ENCODE results near the gene CFD. TPM values are rescaled to one million over a fixed set of nuclear protein-coding genes. Genes with fewer than 3 reads are reported as not detected.

CFD gene
- polyA plus RNA-seq = 0.34 and 0.60 TPM in 2 replicates

GRCh38 chr19:858868-859843, at the start of gene CFD:
CFD (plus strand) TSS chr19:859664; CDS start chr19:859690, 26 bp downstream.

DNA sequence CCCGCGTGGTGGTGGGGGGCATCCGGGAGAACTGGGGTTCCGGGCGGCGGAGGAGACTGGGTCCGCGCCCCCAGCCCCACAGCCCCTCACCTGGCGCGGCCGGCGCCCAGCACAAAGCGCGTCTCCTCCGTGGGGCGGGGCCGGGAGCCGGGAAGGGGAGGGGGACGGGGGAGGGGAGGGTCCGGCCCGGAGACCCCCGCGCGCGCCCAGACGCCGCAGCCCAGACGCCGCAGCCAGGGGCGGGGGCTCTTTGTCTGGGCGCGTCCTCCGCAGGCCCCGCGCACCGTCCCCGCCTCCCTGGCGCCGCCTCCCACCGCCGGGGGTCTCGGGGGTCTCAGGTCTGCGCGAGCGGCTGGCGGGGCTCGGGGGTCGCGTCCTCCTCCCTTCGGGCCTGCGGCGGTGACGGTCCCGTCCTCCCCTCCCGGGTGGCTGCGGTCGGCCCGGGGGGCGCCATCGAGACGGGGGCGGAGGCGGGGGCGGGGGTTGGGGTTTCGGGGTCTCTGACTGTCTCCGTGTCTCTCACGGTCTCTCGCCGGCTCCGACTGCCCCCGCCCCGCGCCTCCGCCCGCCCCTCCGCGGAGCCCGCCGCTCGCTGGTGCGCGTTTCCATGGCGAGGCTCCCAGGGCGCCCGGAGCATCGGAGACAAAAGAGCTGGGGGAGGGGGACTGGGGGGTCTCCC, 37.5 kb upstream of the CFD start, which contains the start of gene PLPPR3:
Gene PLPPR3, minus strand, starts transcription at position 131 of the 679 bp plus-strand sequence. CDS start 396 bp downstream, outside the sequence.

DNA sequence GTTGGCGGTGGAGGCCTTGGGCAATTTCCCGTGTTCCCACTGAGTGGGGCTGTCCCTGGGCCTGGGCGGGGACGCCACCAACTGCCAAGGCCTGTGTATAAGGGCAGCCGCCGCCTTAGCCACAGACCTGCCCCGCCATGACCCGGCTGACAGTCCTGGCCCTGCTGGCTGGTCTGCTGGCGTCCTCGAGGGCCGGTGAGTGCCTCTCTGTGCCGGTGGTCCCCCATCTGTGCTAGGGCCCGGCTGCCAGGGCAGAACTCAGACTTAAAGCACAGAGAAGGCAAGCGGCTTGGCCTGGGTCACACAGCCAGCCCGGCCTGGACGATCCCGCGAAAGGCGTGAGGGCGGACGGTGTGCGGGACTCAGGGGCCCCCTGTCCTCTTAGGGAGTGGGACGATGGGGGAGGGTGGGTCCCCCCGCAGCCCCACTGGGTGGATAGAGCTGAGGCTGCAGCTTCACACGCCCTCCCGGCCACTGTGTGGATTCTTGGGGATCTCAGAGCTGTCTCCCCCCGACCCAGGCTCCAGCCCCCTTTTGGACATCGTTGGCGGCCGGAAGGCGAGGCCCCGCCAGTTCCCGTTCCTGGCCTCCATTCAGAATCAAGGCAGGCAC, 31.6 kb upstream of the CFD start, which contains the start of gene AZU1:
Gene AZU1, plus strand, starts transcription at position 128 of the 612 bp plus-strand sequence. Its CDS starts 10 bp downstream, at position 138.

GRCh38 chr19:840519-841206, 18.8 kb upstream of the CFD start, which contains the start of gene PRTN3:
PRTN3 (plus strand) TSS chr19:840999; CDS start chr19:841009, 10 bp downstream.

DNA sequence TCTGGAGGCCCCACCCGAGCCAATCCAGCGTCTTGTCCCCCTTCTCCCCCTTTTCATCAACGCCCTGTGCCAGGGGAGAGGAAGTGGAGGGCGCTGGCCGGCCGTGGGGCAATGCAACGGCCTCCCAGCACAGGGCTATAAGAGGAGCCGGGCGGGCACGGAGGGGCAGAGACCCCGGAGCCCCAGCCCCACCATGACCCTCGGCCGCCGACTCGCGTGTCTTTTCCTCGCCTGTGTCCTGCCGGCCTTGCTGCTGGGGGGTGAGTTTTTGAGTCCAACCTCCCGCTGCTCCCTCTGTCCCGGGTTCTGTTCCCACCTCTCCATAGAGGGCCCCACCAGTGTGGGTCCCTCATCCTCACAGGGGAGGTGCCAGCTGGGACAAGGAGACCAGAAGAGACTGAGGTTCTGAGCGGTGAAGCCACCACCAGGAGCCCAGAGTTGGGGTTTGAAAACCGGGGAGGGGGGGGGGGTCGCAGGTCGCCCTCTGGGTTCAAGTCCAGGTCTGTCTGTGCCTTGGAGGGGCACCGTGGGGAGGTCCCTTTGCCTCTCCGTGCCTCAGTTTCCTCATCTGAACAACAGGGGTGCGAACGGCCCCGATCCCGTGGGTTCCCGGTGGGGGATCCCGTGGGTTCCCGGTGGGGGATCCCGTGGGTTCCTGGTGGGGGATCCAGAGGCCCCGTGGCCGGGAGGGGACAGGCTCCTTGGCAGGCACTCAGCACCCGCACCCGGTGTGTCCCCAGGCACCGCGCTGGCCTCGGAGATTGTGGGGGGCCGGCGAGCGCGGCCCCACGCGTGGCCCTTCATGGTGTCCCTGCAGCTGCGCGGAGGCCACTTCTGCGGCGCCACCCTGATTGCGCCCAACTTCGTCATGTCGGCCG, 7.1 kb upstream of the CFD start, which contains the start of gene ELANE:
Gene ELANE, plus strand, starts transcription at position 168 of the 878 bp plus-strand sequence. Its CDS starts 26 bp downstream, at position 194.

GRCh38 chr19:892894-893689, 33.6 kb downstream of the CFD start, which contains the start of the genes MED16 and RNU6-9:
MED16 (minus strand) TSS chr19:893187; CDS start chr19:891131, 2,056 bp downstream.
RNU6-9 (plus strand) TSS chr19:893484.

Other genes starting within 250 kb of the CFD start
- gene POLRMT, start 226.1 kb upstream of the CFD start, polyA plus RNA-seq = 29.3 and 57.2 TPM in 2 replicates
- 0.26 TPM in 1 of 2 replicates, not detected in the other for gene FGF22, start 219.8 kb upstream of the CFD start, polyA plus RNA-seq
- 1.0 and 2.2 TPM in 2 replicates for gene RNF126, start 196.4 kb upstream of the CFD start, polyA plus RNA-seq
- gene FSTL3, start 183.3 kb upstream of the CFD start, polyA plus RNA-seq = 1.2 TPM in 1 of 2 replicates, not detected in the other
- gene PRSS57, start 164.2 kb upstream of the CFD start, polyA plus RNA-seq = not detected in 2 replicates
- 0.28 and 0.99 TPM in 2 replicates for gene PALM, start 150.7 kb upstream of the CFD start, polyA plus RNA-seq
- not detected in 2 replicates for gene MISP, start 108.6 kb upstream of the CFD start, polyA plus RNA-seq
- gene PTBP1, start 62.2 kb upstream of the CFD start, polyA plus RNA-seq = 0.62 and 0.71 TPM in 2 replicates
- gene PLPPR3, start 37.7 kb upstream of the CFD start, polyA plus RNA-seq = 1.2 TPM in 1 of 2 replicates, not detected in the other
- gene AZU1, start 31.8 kb upstream of the CFD start, polyA plus RNA-seq = not detected in 2 replicates
- gene PRTN3, start 18.7 kb upstream of the CFD start, polyA plus RNA-seq = not detected in 2 replicates
- gene ELANE, start 7.4 kb upstream of the CFD start, polyA plus RNA-seq = not detected in 2 replicates
- 3.6 and 15.3 TPM in 2 replicates for gene MED16, start 33.5 kb downstream of the CFD start, polyA plus RNA-seq
- gene RNU6-9, start 33.8 kb downstream of the CFD start, polyA plus RNA-seq = not detected in 2 replicates
- gene R3HDM4, start 53.6 kb downstream of the CFD start, polyA plus RNA-seq = 0.92 and 2.0 TPM in 2 replicates
- not detected in 2 replicates for gene KISS1R, start 57.7 kb downstream of the CFD start, polyA plus RNA-seq
- gene ARID3A, start 66.4 kb downstream of the CFD start, polyA plus RNA-seq = 0.07 and 0.27 TPM in 2 replicates
- 6.9 and 7.9 TPM in 2 replicates for gene WDR18, start 124.7 kb downstream of the CFD start, polyA plus RNA-seq
- gene GRIN3B, start 140.8 kb downstream of the CFD start, polyA plus RNA-seq = not detected in 2 replicates
- gene TMEM259, start 161.5 kb downstream of the CFD start, polyA plus RNA-seq = 2.3 and 6.2 TPM in 2 replicates
- not detected in 2 replicates for gene RNU6-2, start 161.9 kb downstream of the CFD start, polyA plus RNA-seq
- 0.78 TPM in 1 of 2 replicates, not detected in the other for gene CNN2, start 166.9 kb downstream of the CFD start, polyA plus RNA-seq
- gene ABCA7, start 180.4 kb downstream of the CFD start, polyA plus RNA-seq = 2.1 TPM in 1 of 2 replicates, not detected in the other
- gene ARHGAP45, start 207.5 kb downstream of the CFD start, polyA plus RNA-seq = not detected in 2 replicates
- gene POLR2E, start 235.7 kb downstream of the CFD start, polyA plus RNA-seq = 10.2 and 26.5 TPM in 2 replicates
- gene GPX4, start 244.3 kb downstream of the CFD start, polyA plus RNA-seq = 152 and 277 TPM in 2 replicates

Measured in Purkinje cell (primary cell).